Measurements from ENCODE around the gene PEX11A.
A peak's percentile ranks its signal among the peaks of the same experiment; 100 is the strongest.

PEX11A gene

DNA sequence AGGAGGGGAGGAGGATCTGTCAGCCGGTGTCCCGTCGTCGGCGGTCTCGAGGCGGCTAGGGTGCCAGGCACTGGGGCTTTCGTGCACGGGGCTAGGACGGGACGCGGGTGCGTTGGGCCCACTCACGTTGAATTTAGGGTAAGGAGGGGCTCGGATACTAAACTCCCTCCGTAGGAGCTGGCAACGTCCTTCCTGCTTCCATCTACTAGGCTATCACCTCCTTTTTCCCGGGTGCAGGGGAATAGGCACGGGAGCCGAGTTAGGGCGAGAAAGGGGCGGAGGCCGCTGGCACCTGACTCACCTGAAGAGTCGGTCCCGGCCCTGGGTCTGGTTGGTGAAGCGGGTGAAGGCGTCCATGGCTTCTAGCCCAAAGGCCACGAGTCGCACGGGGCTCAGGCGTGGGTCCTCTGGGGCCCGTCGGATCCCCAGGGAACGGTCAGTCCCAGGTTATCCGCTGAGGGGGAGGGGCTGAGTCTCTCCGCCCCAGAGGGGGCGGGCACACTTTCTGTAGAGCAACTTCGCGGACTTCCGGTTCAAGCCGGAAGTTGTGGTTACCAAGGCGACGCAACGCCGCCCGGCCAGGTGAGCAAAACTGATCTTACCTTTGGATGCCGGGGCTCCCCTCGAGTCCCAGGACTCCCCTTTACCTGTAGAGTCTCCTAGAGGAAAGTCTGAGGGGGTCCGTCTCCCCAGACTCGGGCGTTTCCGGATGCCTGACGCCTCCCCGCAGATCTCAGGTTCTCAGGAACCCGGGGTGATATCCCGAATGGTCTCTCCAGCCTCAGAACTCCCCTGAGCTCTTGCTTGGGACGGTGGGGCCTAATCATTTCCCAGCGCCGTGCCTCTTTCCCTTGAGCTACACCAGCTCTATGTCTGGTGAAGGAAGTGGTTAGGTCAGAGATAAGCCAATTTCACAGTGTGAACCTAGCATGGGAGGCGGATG, at the start of gene PEX11A, which contains the start of gene WDR93 (continued):
- TF ChIP-seq ZNF624 (tag by site-specific recombination; IDR thresholded peaks at IDR 0.05) (no peak), KLF9 (tag by site-specific recombination; IDR thresholded peaks at IDR 0.05; ENCODE audit: low read depth) (peak; percentile 79), ZNF221 (tag by site-specific recombination; IDR thresholded peaks at IDR 0.05; ENCODE audit: borderline replicate concordance) (no peak), ZNF341 (tag by site-specific recombination; IDR thresholded peaks at IDR 0.05; ENCODE audit: low read depth) (no peak), GLIS1 (tag by site-specific recombination; IDR thresholded peaks at IDR 0.05) (0 out of 2 replicates have a peak, but pooled peaks have one; percentile 36), ELK4 (IDR thresholded peaks at IDR 0.05; ENCODE audit: borderline replicate concordance, low read depth, low read length) (no peak), ZNF146 (tag by site-specific recombination; IDR thresholded peaks at IDR 0.05) (no peak), ZBTB48 (tag by site-specific recombination; IDR thresholded peaks at IDR 0.05) (peak; percentile 69), ZNF501 (tag by site-specific recombination; IDR thresholded peaks at IDR 0.05) (peak; percentile 77), ZNF121 (tag by site-specific recombination; IDR thresholded peaks at IDR 0.05) (no peak), ZNF175 (tag by site-specific recombination; IDR thresholded peaks at IDR 0.05) (no peak), ZNF701 (tag by site-specific recombination; IDR thresholded peaks at IDR 0.05) (no peak), SETDB1 (IDR thresholded peaks at IDR 0.05; ENCODE audit: insufficient read length, low read length) (no peak), ZSCAN16 (tag by site-specific recombination; IDR thresholded peaks at IDR 0.05) (no peak), ZNF19 (tag by site-specific recombination; IDR thresholded peaks at IDR 0.05; ENCODE audit: low read depth) (no peak), ZNF548 (tag by site-specific recombination; IDR thresholded peaks at IDR 0.05) (no peak), ZNF510 (tag by site-specific recombination; IDR thresholded peaks at IDR 0.05; ENCODE audit: insufficient replicate concordance) (no peak), REPIN1 (tag by site-specific recombination; IDR thresholded peaks at IDR 0.05; ENCODE audit: low read depth) (0 out of 2 replicates have a peak, but pooled peaks have one; percentile 52), GLI2 (tag by site-specific recombination; IDR thresholded peaks at IDR 0.05; ENCODE audit: borderline replicate concordance, low read depth) (no peak), ZNF555 (tag by site-specific recombination; conservative IDR thresholded peaks at IDR 0.05) (no peak), ZXDB (tag by site-specific recombination; IDR thresholded peaks at IDR 0.05) (peak; percentile 84), IKZF3 (tag by site-specific recombination; IDR thresholded peaks at IDR 0.05) (peak; percentile 53), KLF16 (tag by site-specific recombination; IDR thresholded peaks at IDR 0.05) (peak; percentile 62; the same call in 1 of the 2 replicates), ZBTB7A (tag by site-specific recombination; IDR thresholded peaks at IDR 0.05; ENCODE audit: low read depth) (no peak)
- TF ChIP-seq, protein P1, sequence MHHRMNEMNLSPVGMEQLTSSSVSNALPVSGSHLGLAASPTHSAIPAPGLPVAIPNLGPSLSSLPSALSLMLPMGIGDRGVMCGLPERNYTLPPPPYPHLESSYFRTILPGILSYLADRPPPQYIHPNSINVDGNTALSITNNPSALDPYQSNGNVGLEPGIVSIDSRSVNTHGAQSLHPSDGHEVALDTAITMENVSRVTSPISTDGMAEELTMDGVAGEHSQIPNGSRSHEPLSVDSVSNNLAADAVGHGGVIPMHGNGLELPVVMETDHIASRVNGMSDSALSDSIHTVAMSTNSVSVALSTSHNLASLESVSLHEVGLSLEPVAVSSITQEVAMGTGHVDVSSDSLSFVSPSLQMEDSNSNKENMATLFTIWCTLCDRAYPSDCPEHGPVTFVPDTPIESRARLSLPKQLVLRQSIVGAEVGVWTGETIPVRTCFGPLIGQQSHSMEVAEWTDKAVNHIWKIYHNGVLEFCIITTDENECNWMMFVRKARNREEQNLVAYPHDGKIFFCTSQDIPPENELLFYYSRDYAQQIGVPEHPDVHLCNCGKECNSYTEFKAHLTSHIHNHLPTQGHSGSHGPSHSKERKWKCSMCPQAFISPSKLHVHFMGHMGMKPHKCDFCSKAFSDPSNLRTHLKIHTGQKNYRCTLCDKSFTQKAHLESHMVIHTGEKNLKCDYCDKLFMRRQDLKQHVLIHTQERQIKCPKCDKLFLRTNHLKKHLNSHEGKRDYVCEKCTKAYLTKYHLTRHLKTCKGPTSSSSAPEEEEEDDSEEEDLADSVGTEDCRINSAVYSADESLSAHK (tag by site-specific recombination; IDR thresholded peaks at IDR 0.05), result no peak
- TF ChIP-seq, protein P2, sequence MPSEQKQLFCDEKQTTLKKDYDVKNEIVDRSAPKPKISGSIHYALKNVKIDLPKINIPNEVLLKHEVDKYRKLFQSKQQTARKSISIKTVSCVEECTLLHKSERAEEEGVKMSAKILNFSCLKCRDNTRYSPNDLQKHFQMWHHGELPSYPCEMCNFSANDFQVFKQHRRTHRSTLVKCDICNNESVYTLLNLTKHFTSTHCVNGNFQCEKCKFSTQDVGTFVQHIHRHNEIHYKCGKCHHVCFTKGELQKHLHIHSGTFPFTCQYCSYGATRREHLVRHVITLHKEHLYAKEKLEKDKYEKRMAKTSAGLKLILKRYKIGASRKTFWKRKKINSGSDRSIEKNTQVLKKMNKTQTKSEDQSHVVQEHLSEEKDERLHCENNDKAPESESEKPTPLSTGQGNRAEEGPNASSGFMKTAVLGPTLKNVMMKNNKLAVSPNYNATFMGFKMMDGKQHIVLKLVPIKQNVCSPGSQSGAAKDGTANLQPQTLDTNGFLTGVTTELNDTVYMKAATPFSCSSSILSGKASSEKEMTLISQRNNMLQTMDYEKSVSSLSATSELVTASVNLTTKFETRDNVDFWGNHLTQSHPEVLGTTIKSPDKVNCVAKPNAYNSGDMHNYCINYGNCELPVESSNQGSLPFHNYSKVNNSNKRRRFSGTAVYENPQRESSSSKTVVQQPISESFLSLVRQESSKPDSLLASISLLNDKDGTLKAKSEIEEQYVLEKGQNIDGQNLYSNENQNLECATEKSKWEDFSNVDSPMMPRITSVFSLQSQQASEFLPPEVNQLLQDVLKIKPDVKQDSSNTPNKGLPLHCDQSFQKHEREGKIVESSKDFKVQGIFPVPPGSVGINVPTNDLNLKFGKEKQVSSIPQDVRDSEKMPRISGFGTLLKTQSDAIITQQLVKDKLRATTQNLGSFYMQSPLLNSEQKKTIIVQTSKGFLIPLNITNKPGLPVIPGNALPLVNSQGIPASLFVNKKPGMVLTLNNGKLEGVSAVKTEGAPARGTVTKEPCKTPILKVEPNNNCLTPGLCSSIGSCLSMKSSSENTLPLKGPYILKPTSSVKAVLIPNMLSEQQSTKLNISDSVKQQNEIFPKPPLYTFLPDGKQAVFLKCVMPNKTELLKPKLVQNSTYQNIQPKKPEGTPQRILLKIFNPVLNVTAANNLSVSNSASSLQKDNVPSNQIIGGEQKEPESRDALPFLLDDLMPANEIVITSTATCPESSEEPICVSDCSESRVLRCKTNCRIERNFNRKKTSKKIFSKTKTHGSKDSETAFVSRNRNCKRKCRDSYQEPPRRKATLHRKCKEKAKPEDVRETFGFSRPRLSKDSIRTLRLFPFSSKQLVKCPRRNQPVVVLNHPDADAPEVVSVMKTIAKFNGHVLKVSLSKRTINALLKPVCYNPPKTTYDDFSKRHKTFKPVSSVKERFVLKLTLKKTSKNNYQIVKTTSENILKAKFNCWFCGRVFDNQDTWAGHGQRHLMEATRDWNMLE (tag by site-specific recombination; conservative IDR thresholded peaks at IDR 0.05; ENCODE audit: low read depth), result peak; percentile 84
- TF ChIP-seq, protein P3, sequence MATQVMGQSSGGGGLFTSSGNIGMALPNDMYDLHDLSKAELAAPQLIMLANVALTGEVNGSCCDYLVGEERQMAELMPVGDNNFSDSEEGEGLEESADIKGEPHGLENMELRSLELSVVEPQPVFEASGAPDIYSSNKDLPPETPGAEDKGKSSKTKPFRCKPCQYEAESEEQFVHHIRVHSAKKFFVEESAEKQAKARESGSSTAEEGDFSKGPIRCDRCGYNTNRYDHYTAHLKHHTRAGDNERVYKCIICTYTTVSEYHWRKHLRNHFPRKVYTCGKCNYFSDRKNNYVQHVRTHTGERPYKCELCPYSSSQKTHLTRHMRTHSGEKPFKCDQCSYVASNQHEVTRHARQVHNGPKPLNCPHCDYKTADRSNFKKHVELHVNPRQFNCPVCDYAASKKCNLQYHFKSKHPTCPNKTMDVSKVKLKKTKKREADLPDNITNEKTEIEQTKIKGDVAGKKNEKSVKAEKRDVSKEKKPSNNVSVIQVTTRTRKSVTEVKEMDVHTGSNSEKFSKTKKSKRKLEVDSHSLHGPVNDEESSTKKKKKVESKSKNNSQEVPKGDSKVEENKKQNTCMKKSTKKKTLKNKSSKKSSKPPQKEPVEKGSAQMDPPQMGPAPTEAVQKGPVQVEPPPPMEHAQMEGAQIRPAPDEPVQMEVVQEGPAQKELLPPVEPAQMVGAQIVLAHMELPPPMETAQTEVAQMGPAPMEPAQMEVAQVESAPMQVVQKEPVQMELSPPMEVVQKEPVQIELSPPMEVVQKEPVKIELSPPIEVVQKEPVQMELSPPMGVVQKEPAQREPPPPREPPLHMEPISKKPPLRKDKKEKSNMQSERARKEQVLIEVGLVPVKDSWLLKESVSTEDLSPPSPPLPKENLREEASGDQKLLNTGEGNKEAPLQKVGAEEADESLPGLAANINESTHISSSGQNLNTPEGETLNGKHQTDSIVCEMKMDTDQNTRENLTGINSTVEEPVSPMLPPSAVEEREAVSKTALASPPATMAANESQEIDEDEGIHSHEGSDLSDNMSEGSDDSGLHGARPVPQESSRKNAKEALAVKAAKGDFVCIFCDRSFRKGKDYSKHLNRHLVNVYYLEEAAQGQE (tag by site-specific recombination; IDR thresholded peaks at IDR 0.05), result no peak

All from HEK293 (cell line).